Measurements from ENCODE around the gene EPS8L3.
"Not testable (repeated sequence)": the region's sequence is repeated elsewhere in the genome, so short reads cannot be mapped to it uniquely, and the experiment has no call there.

Gene EPS8L3

DNA sequence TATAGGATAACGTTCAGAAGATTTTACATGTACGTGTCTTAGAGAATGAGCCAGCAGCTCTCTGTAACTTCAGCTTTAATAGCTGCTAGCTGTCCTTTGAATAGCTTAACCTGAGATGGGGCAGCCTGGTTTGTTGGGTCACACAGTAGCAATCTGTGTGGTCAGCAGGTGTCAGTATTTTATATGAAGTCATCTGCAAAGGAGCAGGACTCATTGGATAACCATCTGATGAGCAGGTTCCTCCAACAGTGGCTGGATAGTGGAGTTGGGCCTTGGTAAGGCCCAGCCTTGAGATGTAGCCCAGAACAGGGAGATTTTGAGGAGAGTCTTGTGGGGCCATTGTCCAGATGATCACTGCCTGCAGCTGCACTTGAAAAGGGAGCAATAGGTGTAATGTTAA lies 45.2 kb downstream of the EPS8L3 start:
- no peak overlapping the region for H3K27ac ChIP-seq
- TF ChIP-seq, protein P1, sequence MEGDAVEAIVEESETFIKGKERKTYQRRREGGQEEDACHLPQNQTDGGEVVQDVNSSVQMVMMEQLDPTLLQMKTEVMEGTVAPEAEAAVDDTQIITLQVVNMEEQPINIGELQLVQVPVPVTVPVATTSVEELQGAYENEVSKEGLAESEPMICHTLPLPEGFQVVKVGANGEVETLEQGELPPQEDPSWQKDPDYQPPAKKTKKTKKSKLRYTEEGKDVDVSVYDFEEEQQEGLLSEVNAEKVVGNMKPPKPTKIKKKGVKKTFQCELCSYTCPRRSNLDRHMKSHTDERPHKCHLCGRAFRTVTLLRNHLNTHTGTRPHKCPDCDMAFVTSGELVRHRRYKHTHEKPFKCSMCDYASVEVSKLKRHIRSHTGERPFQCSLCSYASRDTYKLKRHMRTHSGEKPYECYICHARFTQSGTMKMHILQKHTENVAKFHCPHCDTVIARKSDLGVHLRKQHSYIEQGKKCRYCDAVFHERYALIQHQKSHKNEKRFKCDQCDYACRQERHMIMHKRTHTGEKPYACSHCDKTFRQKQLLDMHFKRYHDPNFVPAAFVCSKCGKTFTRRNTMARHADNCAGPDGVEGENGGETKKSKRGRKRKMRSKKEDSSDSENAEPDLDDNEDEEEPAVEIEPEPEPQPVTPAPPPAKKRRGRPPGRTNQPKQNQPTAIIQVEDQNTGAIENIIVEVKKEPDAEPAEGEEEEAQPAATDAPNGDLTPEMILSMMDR (IDR thresholded peaks at IDR 0.05), result no peak

DNA sequence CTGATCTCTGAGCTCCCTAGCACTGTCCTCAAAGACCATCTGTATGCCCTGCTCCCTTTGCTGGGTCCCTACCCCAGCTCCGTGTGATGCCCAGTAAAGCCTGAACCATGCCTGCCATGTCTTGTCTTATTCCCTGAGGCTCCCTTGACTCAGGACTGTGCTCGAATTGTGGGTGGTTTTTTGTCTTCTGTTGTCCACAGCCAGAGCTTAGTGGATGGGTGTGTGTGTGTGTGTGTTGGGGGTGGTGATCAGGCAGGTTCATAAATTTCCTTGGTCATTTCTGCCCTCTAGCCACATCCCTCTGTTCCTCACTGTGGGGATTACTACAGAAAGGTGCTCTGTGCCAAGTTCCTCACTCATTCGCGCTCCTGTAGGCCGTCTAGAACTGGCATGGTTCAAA lies 46.0 kb downstream of the EPS8L3 start:
- no peak for DNase-seq (ENCODE audit: low spot score)
- no peak overlapping the region for H3K4me3 ChIP-seq
- H3K27ac ChIP-seq, result no peak overlapping the region
- TF ChIP-seq, protein P1 (IDR thresholded peaks at IDR 0.05), result no peak

More for the DNA sequence above, 45.2 kb downstream of the EPS8L3 start:
- H3K4me3 ChIP-seq, result no peak overlapping the region
- no peak for DNase-seq (ENCODE audit: low spot score)

DNA sequence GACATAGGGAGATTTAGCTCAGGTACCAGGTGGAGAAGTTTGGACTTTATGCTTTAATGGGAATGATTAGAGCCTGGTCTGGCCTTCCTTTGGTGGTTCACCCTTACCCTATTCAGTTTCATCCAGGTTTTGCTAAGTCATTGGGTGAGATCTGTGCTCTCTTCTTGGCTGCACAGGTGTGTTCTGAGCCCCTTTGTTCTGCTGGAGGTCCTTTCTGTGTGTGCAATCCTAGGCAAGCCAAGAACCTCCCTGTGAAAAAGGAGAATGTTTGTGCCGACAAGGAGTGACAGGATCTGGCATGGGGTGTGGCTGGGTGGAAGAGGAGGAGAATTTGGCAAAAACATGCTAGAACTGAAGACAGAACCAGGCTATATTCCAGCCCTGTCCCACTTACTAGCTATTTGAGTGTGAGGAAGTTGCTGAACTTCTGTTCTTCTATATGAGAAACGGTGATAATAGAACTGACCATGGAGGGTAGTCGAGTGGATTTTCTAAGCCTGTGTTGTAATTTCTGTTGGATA lies 47.1 kb downstream of the EPS8L3 start:
- H3K27ac ChIP-seq, result peak overlapping the region in 1 of 2 donors; percentile 30
- DNase-seq (ENCODE audit: low spot score), result no peak
- H3K4me3 ChIP-seq, result no peak overlapping the region
- TF ChIP-seq, protein P1 (IDR thresholded peaks at IDR 0.05), result no peak

DNA sequence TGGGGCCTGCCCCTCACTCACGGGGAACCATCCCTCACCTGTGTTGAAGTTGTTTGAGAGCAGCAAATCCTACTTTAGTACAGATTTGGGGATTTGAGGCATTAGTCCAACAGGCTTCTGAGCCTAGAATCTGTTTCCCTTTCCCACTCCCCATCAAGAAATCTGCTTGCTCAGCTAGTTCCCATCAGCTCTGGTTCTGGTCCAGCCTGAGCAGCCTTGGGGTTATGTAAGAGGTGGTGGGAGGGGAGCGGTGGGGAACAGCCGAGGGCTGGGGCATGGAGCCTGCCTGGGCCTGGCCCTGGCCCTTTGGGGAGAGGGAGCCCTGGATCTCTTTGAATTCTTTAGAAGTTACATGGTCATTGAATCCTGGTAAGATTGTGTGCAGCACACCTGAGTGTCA lies 47.6 kb downstream of the EPS8L3 start:
- DNase-seq (ENCODE audit: low spot score), result no peak
- Histone ChIP-seq H3K4me3 (no peak overlapping the region), H3K27ac (peak overlapping the region in 1 of 2 donors; percentile 30)
- TF ChIP-seq, protein P1 (IDR thresholded peaks at IDR 0.05), result no peak

DNA sequence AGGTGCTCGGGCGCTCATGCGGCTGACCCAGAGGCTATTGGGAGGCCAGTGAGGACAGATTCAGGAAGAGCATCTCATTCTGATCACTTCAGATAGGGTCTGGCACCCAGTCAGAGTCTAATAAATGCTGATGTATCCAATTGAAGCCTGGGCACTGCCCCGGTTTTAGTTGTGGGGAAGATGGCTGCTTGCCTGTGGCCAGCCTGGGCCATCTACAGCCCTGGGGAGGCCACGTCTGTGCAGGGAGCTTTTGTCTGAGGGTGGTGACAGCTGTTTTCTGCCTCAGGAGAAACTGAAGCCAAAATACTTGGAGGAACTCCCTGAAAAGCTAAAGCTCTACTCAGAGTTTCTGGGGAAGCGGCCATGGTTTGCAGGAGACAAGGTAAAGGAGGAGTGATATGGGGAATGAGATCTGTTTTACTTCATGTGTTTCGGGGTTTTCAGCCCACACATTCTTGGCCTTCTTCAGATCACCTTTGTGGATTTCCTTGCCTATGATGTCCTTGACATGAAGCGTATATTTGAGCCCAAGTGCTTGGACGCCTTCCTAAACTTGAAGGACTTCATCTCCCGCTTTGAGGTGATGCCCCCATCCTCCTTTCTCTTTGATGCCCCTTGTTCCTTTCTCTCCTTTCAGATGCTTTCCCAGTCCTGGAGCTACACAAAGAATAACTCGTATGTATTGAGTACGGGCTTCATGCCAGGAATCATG lies 48.9 kb downstream of the EPS8L3 start:
- TF ChIP-seq, protein P1 (IDR thresholded peaks at IDR 0.05), result no peak
- no peak overlapping the region for H3K4me3 ChIP-seq
- DNase-seq (ENCODE audit: low spot score), result no peak
- no peak overlapping the region for H3K27ac ChIP-seq

DNA sequence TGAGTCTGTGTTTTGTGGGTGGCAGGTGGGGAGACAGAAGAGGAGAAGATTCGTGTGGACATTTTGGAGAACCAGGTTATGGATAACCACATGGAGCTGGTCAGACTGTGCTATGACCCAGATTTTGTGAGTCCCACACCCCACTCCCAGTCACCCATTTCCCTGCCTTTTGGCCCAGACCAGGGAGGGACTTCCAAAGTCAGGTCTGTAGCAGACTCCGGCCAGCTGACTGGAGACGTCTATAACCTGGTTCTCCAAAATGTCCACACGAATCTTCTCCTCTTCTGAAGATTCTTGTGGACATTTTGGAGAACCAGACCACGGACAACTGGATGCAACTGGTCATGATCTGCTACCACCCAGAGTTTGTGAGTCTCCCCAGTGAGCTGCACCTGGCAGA lies 50.1 kb downstream of the EPS8L3 start:
- TF ChIP-seq, protein P1 (IDR thresholded peaks at IDR 0.05), result no peak
- no peak for DNase-seq (ENCODE audit: low spot score)
- Histone ChIP-seq H3K27ac (no peak overlapping the region), H3K4me3 (no peak overlapping the region)

DNA sequence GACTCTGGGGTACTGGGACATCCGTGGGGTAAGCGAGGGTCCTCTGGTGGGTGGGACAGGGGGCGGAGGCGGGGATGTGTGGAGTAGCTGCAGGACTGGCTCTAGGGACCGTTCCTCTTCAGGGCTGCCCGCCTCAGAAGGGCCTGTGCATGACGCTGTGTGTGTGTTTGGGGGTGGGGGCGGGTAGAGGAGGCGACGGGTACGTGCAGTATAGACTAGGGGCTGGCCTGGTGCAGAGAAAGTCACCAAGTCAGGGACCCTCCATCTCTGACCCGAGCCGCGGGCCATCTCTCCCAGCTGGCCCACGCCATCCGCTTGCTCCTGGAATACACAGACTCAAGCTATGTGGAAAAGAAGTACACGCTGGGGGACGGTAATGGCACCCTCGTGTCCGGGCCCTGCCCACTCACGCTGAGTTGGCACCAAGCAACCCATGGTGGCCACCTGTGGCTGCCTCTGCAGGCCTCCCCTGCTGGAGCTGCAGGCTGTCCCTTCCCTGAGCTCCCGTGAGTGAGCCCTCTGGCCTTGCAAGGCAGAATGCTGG lies 51.3 kb downstream of the EPS8L3 start:
- DNase-seq (ENCODE audit: low spot score), result no peak
- Histone ChIP-seq H3K4me3 (peak overlapping the region; percentile 63), H3K27ac (peak overlapping the region in 1 of 2 donors; percentile 31)
- TF ChIP-seq, protein P1 (IDR thresholded peaks at IDR 0.05), result no peak

DNA sequence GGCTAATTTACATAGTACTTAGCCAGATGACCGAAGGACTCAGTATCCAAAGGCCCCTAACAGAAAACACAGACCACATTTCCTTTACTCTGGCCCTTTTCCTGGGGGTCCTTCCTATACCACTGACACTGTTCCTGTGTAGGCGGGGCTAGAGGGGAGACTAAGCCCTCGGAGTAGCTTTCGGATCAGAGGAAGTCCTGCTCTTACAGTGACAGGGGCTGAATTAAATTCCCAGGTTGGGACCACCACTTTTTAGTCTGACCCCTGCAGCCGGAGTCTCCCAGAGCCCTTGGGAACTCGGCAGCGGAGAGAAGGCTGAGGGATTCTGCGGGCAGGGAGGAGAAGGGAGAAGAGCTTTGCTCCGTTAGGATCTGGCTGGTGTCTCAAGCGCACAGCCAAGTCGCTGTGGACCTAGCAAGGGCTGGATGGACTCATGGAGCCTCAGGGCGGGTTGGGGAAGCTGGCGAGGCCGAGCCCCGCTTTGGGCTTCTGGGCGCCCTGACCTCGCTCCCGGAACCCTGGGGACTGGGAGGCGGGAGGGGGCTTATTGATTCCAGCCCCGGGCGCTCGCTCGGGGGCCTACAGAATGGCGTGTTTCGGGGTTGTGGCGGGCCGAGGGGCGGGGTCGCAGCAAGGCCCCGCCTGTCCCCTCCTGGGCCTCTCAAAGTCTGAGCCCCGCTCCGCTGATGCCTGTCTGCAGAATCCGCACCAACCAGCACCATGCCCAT lies 52.0 kb downstream of the EPS8L3 start, which contains the start of gene GSTM5:
GSTM5 (plus strand) TSS at position 659 of the 728 bp plus-strand sequence; CDS start at position 721, 62 bp downstream.
- Histone ChIP-seq H3K27ac (peak within 1 kb of the TSS in 1 of 2 donors; percentile 31), H3K4me3 (peak within 1 kb of the TSS; percentile 63)
- DNase-seq (ENCODE audit: low spot score), result not testable (repeated sequence)

DNA sequence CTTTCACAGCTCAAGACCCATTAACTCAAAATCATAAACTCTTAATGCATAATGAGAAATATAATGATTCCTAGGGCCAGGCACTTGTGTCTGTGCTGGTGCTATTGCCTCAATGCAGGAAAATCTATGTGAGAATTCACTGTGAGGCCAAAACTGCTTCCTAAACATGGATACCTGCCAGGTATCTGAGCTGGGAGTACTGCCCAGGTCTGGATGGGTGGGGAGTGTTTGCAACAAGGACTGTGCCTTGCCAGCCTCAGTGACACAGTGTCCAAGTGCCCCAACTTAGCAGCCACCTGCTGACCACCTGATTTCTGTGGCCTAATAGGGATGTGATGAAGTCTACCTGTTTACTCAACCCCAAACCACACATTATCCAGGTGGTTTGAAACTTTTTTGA lies 53.9 kb downstream of the EPS8L3 start:
- not testable (repeated sequence) for H3K27ac ChIP-seq; H3K4me3 ChIP-seq; DNase-seq (ENCODE audit: low spot score)

All from coronary artery (tissue), 2 donors.